OCI-LY3 (cell line): ENCODE results near the gene GADL1.

Experiments
- H2AFZ ChIP-seq: fragments of 200-600, 300-600 bp; shearing (Covaris generic); 2 replicates; pipeline ENCODE4 v1.6.0; 2014; ENCODE audit warnings: antibody characterized with exemption, low read depth, low read length
- H3K27ac ChIP-seq: fragments of 200-600, 300-600 bp; sonication (generic); 2 replicates; pipeline ENCODE4 v1.5.1; 2014; ENCODE audit warnings: mild to moderate bottlenecking, low read length, moderate library complexity, mixed read lengths
- H3K27me3 ChIP-seq: fragments of 200-600, 300-600 bp; sonication (generic); 2 replicates; pipeline ENCODE4 v1.6.1; 2014; ENCODE audit warnings: low read depth, low read length, mixed read lengths
- H3K36me3 ChIP-seq: fragments of 200-600, 300-600 bp; sonication (generic); replicated peaks from 2 replicates; pipeline ENCODE3; 2014; ENCODE audit warnings: low read depth, low read length, mixed read lengths
- H3K4me1 ChIP-seq: fragments of 300-600, 200-600 bp; sonication (generic); 2 replicates; pipeline ENCODE4 v1.6.1; 2014; ENCODE audit warnings: low read length, mixed read lengths
- H3K4me2 ChIP-seq: fragments of 200-600, 300-600 bp; sonication (generic); 2 replicates; pipeline ENCODE4 v1.6.1; 2014; ENCODE audit warnings: low read length, mixed read lengths
- H3K4me3 ChIP-seq: fragments of 300-600, 200-600 bp; sonication (generic); 2 replicates; pipeline ENCODE4 v1.5.1; 2014; ENCODE audit warnings: antibody characterized with exemption, mild to moderate bottlenecking, low read length, moderate library complexity
- H3K79me2 ChIP-seq: fragments of 300-600, 200-600 bp; shearing (Covaris generic); 2 replicates; pipeline ENCODE4 v1.6.1; 2014; ENCODE audit warnings: mild to moderate bottlenecking, low read length, mixed read lengths
- H3K9ac ChIP-seq: fragments of 300-600, 200-600 bp; shearing (Covaris generic); 2 replicates; pipeline ENCODE4 v1.6.0; 2014; ENCODE audit warnings: mild to moderate bottlenecking, low read length, moderate library complexity
- H3K9me3 ChIP-seq: fragments of 200-600, 300-600 bp; shearing (Covaris generic); 2 replicates; pipeline ENCODE4 v1.6.1; 2014; ENCODE audit warnings: low read length, mixed read lengths; ENCODE audit not compliant: insufficient read depth
- H4K20me1 ChIP-seq: fragments of 200-600, 300-600 bp; sonication (generic); 2 replicates; pipeline ENCODE4 v1.6.1; 2016; ENCODE audit warnings: low read length, mixed read lengths; ENCODE audit not compliant: insufficient read depth
- CTCF ChIP-seq: fragments of 200-600, 300-600 bp; sonication (generic); IDR thresholded peaks from 2 replicates; pipeline ENCODE4 v1.5.1; 2014; ENCODE audit warnings: antibody characterized with exemption, low read length, low read depth
- EZH2phosphoT487 ChIP-seq: fragments of 200-600 bp; shearing (Covaris generic); IDR thresholded peaks from 2 replicates; pipeline ENCODE4 v1.6.1; 2018; ENCODE audit warnings: antibody characterized with exemption, mixed run types, low read depth

GADL1 gene

GRCh38 chr3:30679045-30679444 is 215.4 kb downstream of the GADL1 start:
- Histone ChIP-seq H4K20me1 (peaks cover 17% of the 10 kb centered on the region; the same call in 1 of the 2 replicates), H3K36me3 (peaks cover 30% of the 10 kb centered on the region)

GRCh38 chr3:30677347-30677685 is 217.1 kb downstream of the GADL1 start:
- Histone ChIP-seq H3K9me3 (no peaks in the 10 kb centered on the region), H3K4me3 (peak overlapping the region; percentile 50), H2AFZ (no peak overlapping the region), H3K9ac (no peak overlapping the region), H3K4me1 (peaks cover 47% of the 10 kb centered on the region), H3K79me2 (peaks cover 2% of the 10 kb centered on the region; the same call in 1 of the 2 replicates), H3K4me2 (peak overlapping the region; percentile 81), H3K27me3 (peaks cover 34% of the 10 kb centered on the region), H3K27ac (no peak overlapping the region), H4K20me1 (peaks cover 17% of the 10 kb centered on the region; the same call in 1 of the 2 replicates), H3K36me3 (peaks cover 44% of the 10 kb centered on the region)
- TF ChIP-seq EZH2phosphoT487: no peak
- no peak for TF ChIP-seq CTCF

More at GRCh38 chr3:30679045-30679444, 215.4 kb downstream of the GADL1 start:
- Histone ChIP-seq H3K4me3 (no peak overlapping the region), H3K4me1 (peaks cover 58% of the 10 kb centered on the region), H3K27ac (no peak overlapping the region), H3K9me3 (no peaks in the 10 kb centered on the region), H3K27me3 (peaks cover 36% of the 10 kb centered on the region), H3K9ac (no peak overlapping the region), H3K79me2 (peaks cover 8% of the 10 kb centered on the region; the same call in 1 of the 2 replicates), H3K4me2 (no peak overlapping the region), H2AFZ (no peak overlapping the region)
- TF ChIP-seq CTCF: no peak
- TF ChIP-seq EZH2phosphoT487: no peak

GRCh38 chr3:30676424-30677346 is 217.8 kb downstream of the GADL1 start:
- Histone ChIP-seq H4K20me1 (peaks cover 13% of the 10 kb centered on the region; the same call in 1 of the 2 replicates), H3K27ac (no peak overlapping the region), H3K4me2 (peak overlapping the region; percentile 81), H2AFZ (no peak overlapping the region), H3K4me3 (peak overlapping the region; percentile 57), H3K4me1 (peaks cover 41% of the 10 kb centered on the region), H3K9me3 (no peaks in the 10 kb centered on the region), H3K27me3 (peaks cover 35% of the 10 kb centered on the region), H3K36me3 (peaks cover 50% of the 10 kb centered on the region), H3K79me2 (peaks cover 2% of the 10 kb centered on the region; the same call in 1 of the 2 replicates), H3K9ac (no peak overlapping the region)
- TF ChIP-seq EZH2phosphoT487 (peak; percentile 85; the same call in 1 of the 2 replicates), CTCF (no peak)
